Measurements from ENCODE around the gene OAS2. TPM values are rescaled to one million over a fixed set of nuclear protein-coding genes. Genes with fewer than 3 reads are reported as not detected.

Gene OAS2
- polyA plus RNA-seq, 1 donor (not counting 4 experiments of a cell fraction or from before 2014, with no cell fraction given), result 92.7 TPM

DNA sequence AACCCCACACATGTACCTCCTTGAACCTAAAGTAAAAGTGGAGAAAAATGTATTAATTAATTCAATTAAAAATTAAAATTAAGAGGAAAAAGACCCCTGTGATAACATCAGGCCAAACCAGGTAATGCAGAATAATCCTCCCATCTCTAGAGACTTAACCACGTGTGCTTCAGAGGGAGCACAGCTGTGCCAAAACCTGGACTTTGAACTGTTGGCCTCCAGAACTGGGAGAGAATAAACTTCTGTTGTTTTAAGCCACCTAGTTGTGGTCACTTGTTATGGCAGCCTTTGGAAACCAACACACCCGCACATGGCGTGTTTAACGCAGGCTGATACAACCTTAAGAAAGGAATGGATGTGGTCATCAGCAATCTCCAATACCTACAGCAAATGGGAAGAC, 23.8 kb downstream of the OAS2 start:
- H3K4me3 ChIP-seq (ENCODE audit: control insufficient read depth in 2 of 3, extremely low read depth in 1 of 3, insufficient read depth in 2 of 3, low read depth in 1 of 3, low read length in 3 of 3), result no peak overlapping the region
- no peaks in the 10 kb centered on the region for H3K79me2 ChIP-seq (ENCODE audit: control insufficient read depth, insufficient read depth, low read length)
- H4K20me1 ChIP-seq (ENCODE audit: control insufficient read depth, extremely low read depth, insufficient read depth, low read length), result no peaks in the 10 kb centered on the region
- TF ChIP-seq, protein P1, sequence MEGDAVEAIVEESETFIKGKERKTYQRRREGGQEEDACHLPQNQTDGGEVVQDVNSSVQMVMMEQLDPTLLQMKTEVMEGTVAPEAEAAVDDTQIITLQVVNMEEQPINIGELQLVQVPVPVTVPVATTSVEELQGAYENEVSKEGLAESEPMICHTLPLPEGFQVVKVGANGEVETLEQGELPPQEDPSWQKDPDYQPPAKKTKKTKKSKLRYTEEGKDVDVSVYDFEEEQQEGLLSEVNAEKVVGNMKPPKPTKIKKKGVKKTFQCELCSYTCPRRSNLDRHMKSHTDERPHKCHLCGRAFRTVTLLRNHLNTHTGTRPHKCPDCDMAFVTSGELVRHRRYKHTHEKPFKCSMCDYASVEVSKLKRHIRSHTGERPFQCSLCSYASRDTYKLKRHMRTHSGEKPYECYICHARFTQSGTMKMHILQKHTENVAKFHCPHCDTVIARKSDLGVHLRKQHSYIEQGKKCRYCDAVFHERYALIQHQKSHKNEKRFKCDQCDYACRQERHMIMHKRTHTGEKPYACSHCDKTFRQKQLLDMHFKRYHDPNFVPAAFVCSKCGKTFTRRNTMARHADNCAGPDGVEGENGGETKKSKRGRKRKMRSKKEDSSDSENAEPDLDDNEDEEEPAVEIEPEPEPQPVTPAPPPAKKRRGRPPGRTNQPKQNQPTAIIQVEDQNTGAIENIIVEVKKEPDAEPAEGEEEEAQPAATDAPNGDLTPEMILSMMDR (optimal IDR thresholded peaks at IDR 0.05 in 1 of 3, IDR thresholded peaks at IDR 0.05 in 1 of 3, conservative IDR thresholded peaks at IDR 0.05 in 1 of 3; ENCODE audit: extremely low read depth in 1 of 3, insufficient read depth in 2 of 3, low read length in 3 of 3), result no peak
- no peak overlapping the region for H2AFZ ChIP-seq (ENCODE audit: control insufficient read depth, low read length)
- no peak overlapping the region for H3K4me2 ChIP-seq (ENCODE audit: control insufficient read depth, extremely low read depth, insufficient read depth, low read depth, low read length)
- DNase-seq (ENCODE audit: low read depth, low spot score) (no peak), FAIRE-seq (no peak)
- no peaks in the 10 kb centered on the region for H3K4me1 ChIP-seq (ENCODE audit: control insufficient read depth, extremely low read depth, insufficient read depth, low read length)
- no peaks in the 10 kb centered on the region for H3K27me3 ChIP-seq (ENCODE audit: control insufficient read depth, extremely low read depth, insufficient read depth, low read length)
- dilution Hi-C loops (cut with MboI; ENCODE audit: extremely low pct_ligation_motif_present, low sequenced_read_pairs), result no loop called here
- no peak overlapping the region for H3K9ac ChIP-seq (ENCODE audit: control insufficient read depth, extremely low read depth, insufficient read depth, low read length)
- no peak overlapping the region for H3K27ac ChIP-seq (ENCODE audit: control insufficient read depth, insufficient read depth, low read length)
- no peaks in the 10 kb centered on the region for H3K9me1 ChIP-seq (ENCODE audit: control insufficient read depth, extremely low read depth, insufficient read depth, low read length)
- H3K9me3 ChIP-seq (ENCODE audit: control insufficient read depth, low read depth, low read length), result no peaks in the 10 kb centered on the region
- H3K36me3 ChIP-seq (ENCODE audit: control insufficient read depth in 2 of 2, extremely low read depth in 1 of 2, insufficient read depth in 2 of 2, low read length in 2 of 2), result peaks cover 5 to 28% of the 10 kb centered on the region in 2 experiments

DNA sequence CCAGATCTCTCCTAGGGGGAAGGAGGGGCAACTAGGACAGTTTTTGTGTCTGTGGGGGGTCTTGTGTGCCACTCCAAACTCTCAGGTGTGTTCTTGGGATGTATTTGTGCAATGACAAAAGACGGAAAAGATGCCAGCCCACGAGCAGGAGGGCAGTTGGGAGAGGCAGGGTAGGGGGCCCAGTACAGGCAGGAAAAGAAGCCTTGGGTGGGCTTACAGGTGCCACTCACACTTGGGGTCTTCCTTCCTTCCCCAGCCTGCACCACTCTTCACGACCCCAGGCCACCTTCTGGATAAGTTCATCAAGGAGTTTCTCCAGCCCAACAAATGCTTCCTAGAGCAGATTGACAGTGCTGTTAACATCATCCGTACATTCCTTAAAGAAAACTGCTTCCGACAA, 24.4 kb downstream of the OAS2 start:
- H3K4me3 ChIP-seq (ENCODE audit: control insufficient read depth in 2 of 3, extremely low read depth in 1 of 3, insufficient read depth in 2 of 3, low read depth in 1 of 3, low read length in 3 of 3), result no peak overlapping the region
- peaks cover 4% of the 10 kb centered on the region for H3K4me1 ChIP-seq (ENCODE audit: control insufficient read depth, extremely low read depth, insufficient read depth, low read length)
- dilution Hi-C loops (cut with MboI; ENCODE audit: extremely low pct_ligation_motif_present, low sequenced_read_pairs), result no loop called here
- H3K9ac ChIP-seq (ENCODE audit: control insufficient read depth, extremely low read depth, insufficient read depth, low read length), result no peak overlapping the region
- TF ChIP-seq EZH2 (IDR thresholded peaks at IDR 0.05; ENCODE audit: low read length), result no peak
- TF ChIP-seq, protein P1 (optimal IDR thresholded peaks at IDR 0.05 in 1 of 3, IDR thresholded peaks at IDR 0.05 in 1 of 3, conservative IDR thresholded peaks at IDR 0.05 in 1 of 3; ENCODE audit: extremely low read depth in 1 of 3, insufficient read depth in 2 of 3, low read length in 3 of 3), result no peak
- H3K9me1 ChIP-seq (ENCODE audit: control insufficient read depth, extremely low read depth, insufficient read depth, low read length), result no peaks in the 10 kb centered on the region
- H3K4me2 ChIP-seq (ENCODE audit: control insufficient read depth, extremely low read depth, insufficient read depth, low read depth, low read length), result no peak overlapping the region
- H3K9me3 ChIP-seq (ENCODE audit: control insufficient read depth, low read depth, low read length), result no peaks in the 10 kb centered on the region
- peaks cover 9 to 29% of the 10 kb centered on the region in 2 experiments for H3K36me3 ChIP-seq (ENCODE audit: control insufficient read depth in 2 of 2, extremely low read depth in 1 of 2, insufficient read depth in 2 of 2, low read length in 2 of 2)
- H3K79me2 ChIP-seq (ENCODE audit: control insufficient read depth, insufficient read depth, low read length), result no peaks in the 10 kb centered on the region
- H3K27ac ChIP-seq (ENCODE audit: control insufficient read depth, insufficient read depth, low read length), result no peak overlapping the region
- H4K20me1 ChIP-seq (ENCODE audit: control insufficient read depth, extremely low read depth, insufficient read depth, low read length), result no peaks in the 10 kb centered on the region
- DNase-seq (ENCODE audit: low read depth, low spot score) (no peak), FAIRE-seq (no peak)
- no peak overlapping the region for H2AFZ ChIP-seq (ENCODE audit: control insufficient read depth, low read length)
- no peaks in the 10 kb centered on the region for H3K27me3 ChIP-seq (ENCODE audit: control insufficient read depth, extremely low read depth, insufficient read depth, low read length)

Measured in keratinocyte (primary cell).